GM21723 (cell line): ENCODE data around the gene SEMA3B.
"Not testable (repeated sequence)": the region's sequence is repeated elsewhere in the genome, so short reads cannot be mapped to it uniquely, and the experiment has no call there.

ENCODE experiments used
- ATAC-seq: cut with Tn5 transposase; IDR thresholded peaks from one replicate; pipeline ENCODE4 v1.9.1; 2021; ENCODE audit warnings: mild to moderate bottlenecking, moderate library complexity; ENCODE audit not compliant: unreplicated experiment

Gene SEMA3B

DNA sequence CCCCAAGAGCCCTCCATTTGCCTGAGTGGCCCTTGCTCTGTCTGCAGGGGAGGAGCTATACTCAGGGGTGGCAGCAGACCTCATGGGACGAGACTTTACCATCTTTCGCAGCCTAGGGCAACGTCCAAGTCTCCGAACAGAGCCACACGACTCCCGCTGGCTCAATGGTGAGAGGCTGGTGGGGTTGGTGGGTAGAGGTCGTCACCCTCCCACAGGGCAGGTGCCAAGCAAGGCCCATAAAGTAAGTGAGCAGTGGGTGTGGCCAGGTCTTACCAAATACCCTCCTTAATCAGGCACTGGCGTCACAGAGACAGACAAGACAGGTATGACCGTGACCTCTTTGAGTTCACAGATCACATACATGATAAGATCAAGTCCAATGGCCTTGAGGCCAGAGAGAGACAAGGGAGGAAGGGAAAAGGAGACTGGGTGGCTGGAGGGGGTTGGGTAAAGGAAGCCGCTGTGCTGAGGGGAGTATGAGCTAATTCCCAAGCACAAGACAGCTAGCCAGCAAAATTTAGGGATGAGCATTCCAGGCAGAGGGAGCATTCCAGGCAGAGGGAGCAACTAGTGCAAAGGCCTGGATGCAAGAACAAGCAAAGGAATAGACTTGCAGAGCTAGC is 2.5 kb downstream of the SEMA3B start:
- ATAC-seq: no peak

DNA sequence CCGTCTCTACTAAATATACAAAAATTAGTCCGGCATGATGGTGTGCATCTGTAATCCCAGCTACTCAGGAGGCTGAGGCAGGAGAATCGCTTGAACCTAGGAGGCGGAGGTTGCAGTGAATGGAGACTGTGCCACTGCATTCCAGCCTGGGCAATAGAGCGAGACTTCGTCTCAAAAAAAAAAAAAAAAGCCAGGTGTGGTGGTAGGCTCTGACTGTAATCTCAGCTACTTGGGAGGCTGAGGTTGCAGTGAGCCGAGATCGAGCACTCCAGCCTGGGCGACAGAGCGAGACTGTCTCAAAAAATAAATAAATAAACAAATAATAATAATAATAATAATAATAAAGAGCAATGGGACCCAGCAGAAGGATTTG is 3.6 kb downstream of the SEMA3B start:
- not testable (repeated sequence) for ATAC-seq

DNA sequence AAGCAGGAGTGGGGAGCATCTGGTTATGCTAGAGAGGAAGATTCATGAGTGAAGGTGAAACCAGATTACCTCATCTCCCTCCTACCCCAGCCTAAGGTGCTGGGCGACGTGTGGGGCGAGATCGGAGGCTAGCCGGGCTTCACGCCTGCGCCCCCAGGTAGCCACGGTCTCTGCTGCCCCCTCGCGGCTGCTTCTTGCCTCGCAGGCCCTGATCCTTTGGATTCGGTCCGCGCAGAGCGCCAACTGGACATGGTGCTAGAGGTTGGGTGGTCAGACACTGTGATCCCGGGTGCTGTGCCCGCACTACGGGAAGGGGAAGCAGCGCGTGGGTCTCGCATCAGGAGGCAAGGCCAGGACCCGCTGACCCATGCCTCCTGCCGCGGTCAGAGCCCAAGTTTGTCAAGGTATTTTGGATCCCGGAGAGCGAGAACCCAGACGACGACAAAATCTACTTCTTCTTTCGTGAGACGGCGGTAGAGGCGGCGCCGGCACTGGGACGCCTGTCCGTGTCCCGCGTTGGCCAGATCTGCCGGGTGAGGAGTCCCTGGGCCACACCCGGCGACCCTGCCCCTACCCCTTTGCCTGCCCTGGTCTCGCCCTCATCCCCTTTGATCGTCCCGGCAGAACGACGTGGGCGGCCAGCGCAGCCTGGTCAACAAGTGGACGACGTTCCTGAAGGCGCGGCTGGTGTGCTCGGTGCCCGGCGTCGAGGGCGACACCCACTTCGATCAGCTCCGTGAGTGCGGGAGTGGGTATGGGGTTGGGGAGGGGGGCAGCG is 4.2 kb downstream of the SEMA3B start:
- ATAC-seq: peak; percentile 88

DNA sequence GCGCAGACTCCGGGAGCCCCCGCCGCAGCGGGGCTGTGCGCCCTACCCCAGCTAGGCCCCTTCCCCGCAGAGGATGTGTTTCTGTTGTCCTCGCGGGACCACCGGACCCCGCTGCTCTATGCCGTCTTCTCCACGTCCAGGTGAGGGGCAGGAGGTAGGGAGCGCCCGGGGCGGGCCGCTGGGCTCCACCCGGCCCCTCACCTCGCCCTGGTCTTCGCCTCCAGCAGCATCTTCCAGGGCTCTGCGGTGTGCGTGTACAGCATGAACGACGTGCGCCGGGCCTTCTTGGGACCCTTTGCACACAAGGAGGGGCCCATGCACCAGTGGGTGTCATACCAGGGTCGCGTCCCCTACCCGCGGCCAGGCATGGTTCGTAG is 4.7 kb downstream of the SEMA3B start:
- ATAC-seq: no peak

DNA sequence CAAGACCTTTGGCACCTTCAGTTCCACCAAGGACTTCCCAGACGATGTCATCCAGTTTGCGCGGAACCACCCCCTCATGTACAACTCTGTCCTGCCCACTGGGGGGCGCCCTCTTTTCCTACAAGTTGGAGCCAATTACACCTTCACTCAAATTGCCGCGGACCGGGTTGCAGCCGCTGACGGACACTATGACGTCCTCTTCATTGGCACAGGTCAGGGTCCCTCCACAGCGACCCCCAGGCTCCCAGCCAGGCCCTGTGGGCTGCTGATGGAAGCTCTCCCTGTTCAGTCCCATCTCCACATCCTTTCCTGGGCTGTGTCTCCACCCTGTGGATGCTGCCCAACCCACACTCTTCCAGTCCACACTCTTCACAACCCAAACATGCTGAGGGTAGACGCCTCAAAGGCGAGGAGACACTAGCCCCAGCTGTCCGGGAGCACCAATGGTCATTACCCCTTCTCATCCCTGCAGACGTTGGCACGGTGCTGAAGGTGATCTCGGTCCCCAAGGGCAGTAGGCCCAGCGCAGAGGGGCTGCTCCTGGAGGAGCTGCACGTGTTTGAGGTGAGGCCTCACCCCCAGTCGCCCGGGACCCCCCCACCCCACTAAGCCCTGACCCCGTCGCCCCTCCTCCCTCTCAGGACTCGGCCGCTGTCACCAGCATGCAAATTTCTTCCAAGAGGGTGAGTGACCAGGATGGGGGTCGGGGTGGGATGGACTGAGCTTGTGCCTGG is 5.6 kb downstream of the SEMA3B start:
- ATAC-seq: no peak

DNA sequence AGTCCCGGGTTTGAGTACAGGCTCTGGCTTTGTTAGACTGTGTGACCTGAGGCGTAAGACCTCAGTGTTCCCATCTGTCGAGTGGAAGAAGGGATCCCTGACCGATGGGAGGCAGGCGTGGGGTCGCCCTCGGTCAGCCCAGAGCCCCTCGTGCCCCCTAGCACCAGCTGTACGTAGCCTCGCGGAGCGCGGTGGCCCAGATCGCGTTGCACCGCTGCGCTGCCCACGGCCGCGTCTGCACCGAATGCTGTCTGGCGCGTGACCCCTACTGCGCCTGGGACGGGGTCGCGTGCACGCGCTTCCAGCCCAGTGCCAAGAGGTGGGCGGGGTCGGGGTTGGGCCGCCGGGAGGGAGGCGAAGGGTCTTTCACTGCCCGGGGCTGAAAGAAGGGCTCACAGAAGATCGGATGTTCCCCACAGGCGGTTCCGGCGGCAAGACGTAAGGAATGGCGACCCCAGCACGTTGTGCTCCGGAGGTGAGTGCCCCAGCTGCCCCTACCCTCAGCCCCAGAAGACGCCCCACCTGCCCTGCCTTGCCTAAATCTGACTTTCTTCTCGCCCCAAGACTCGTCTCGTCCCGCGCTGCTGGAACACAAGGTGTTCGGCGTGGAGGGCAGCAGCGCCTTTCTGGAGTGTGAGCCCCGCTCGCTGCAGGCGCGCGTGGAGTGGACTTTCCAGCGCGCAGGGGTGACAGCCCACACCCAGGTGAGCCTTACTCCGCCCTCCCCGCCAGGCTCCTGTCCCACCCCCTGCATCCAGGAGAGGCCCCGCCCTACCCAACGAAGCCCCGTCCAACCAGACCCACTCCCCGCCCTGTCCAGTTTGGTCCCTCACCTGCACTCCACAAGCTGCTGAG is 6.4 kb downstream of the SEMA3B start:
- ATAC-seq: no peak

DNA sequence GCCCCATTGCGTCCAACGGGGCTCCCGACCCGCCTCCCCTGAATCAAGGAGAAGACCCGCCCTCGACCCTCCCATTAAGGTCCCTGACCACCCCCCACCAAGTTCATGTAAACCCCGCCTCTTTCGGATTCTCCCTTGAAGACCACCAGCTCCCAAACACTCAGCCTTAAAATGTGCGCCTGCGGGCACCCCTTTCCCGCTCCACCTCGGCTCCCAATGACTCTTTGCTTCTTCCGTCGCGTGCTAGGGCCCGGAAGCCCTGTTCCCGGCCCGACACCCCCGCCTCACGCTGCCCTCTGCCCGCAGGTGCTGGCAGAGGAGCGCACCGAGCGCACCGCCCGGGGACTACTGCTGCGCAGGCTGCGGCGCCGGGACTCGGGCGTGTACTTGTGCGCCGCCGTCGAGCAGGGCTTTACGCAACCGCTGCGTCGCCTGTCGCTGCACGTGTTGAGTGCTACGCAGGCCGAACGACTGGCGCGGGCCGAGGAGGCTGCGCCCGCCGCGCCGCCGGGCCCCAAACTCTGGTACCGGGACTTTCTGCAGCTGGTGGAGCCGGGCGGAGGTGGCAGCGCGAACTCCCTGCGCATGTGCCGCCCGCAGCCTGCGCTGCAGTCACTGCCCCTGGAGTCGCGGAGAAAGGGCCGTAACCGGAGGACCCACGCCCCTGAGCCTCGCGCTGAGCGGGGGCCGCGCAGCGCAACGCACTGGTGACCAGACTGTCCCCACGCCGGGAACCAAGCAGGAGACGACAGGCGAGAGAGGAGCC is 7.2 kb downstream of the SEMA3B start:
- ATAC-seq: no peak

DNA sequence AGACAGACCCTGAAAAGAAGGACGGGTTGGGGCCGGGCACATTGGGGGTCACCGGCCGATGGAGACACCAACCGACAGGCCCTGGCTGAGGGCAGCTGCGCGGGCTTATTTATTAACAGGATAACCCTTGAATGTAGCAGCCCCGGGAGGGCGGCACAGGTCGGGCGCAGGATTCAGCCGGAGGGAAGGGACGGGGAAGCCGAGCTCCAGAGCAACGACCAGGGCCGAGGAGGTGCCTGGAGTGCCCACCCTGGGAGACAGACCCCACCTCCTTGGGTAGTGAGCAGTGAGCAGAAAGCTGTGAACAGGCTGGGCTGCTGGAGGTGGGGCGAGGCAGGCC is 7.8 kb downstream of the SEMA3B start:
- ATAC-seq: no peak

DNA sequence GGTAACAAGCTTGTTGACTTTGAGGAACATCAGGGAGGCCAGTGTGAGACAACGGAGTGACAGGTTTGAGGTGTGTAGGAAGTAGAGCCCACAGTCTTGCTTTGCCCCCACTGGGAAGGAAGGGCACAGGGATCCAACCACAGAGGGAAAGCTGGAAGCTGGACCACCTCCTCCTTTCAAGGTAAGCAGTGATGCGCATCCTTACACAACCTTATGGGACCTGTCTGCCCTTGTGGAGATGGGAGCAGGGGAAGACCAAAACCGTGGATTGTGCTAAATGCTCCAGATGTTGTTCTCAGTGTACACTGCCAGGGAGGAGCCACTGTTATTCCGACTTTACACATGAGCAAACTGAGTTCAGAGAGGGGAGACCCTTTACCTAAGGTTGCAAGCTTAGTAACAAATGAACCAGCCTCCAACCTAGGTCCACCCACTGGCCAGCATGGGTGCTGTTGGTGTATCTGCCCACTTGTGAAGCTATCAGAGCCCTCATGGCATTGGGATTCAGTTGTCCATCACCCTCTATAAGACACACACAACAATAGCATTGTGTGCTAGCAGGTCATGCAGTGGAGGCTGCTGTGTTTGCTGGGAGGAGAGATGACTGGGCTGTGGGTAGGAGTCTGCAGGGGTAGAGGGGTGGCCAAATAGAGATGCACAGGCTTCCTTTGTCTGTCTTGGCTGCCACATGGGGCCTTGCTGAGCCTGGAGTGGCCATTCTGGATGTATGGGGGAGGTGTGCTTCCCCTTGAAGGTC is 9.4 kb downstream of the SEMA3B start:
- ATAC-seq: no peak

DNA sequence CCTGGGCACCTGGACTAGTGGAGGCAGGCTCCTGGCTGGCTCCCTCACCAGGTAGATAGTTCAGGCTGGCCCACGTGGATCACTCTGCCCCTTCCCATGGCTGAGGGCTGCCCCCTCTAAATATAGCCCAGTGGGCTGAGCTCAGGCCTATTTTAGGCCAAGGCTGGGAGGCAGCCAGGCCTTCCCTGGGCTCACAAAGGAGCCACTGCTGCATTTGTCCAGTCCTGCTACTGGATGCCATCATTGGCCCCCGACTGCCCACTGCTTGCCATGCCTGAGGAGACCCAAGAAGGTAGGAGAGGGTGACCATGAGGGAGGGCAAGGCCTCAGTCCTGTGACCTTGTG is 9.9 kb downstream of the SEMA3B start, which contains the start of gene LSMEM2:
TSS of gene LSMEM2 (plus strand) at position 208 of the 345 bp plus-strand sequence. CDS start at position 235, 27 bp downstream.
- no peak for ATAC-seq

DNA sequence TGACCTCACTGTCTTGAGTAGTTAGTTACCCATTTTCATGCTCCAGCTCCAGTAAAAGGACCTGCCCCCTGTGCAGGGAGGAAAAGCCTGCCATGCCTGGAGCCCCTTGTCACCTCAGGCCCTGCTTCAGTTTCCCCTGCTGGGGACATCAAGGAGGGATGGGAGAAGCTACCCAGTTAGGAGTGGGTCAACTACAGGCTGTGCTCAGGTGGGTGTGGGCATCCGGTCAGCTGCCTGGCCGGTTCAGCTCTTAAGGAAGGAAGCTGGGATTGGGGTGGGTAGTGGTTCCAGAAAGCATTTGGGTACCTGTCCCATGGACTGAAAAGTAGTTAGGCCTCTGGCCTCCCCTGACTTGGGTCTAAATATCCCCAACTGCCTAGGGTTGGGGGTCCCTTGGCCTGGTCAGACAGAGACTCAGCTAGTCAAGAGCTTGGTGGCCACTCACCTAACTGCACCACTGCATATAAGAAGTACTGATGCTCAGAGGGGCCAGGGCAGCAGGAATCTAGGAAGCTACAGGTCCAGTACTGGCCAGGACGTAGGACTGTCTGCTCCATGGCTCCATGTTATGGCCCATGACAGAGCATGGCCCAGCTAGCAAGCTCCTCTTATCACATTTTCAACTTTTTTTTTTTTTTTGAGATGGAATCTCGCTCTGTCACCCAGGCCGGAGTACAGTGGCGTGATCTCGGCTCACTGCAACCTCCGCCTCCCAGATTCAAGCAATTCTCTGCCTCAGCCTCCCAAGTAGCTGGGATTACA is 10.5 kb downstream of the SEMA3B start:
- ATAC-seq: no peak

DNA sequence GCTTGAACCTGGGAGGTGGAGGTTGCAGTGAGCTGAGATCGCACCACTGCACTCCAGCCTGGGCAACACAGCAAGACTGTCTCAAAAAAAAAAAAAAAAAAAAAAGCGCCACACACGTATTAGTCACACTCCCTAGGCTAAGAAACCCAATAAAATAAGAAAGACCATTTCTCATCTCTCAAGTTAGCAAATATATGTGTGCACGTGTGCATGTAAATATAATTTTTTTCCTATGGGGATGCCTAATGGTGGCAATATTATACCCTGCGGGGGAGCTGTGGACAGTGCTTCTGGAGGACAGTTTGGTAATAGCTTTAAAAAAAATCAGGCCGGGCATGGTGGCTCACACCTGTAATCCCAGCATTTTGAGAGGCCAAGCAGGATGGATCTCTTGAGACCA is 15.2 kb downstream of the SEMA3B start:
- ATAC-seq: not testable (repeated sequence)

DNA sequence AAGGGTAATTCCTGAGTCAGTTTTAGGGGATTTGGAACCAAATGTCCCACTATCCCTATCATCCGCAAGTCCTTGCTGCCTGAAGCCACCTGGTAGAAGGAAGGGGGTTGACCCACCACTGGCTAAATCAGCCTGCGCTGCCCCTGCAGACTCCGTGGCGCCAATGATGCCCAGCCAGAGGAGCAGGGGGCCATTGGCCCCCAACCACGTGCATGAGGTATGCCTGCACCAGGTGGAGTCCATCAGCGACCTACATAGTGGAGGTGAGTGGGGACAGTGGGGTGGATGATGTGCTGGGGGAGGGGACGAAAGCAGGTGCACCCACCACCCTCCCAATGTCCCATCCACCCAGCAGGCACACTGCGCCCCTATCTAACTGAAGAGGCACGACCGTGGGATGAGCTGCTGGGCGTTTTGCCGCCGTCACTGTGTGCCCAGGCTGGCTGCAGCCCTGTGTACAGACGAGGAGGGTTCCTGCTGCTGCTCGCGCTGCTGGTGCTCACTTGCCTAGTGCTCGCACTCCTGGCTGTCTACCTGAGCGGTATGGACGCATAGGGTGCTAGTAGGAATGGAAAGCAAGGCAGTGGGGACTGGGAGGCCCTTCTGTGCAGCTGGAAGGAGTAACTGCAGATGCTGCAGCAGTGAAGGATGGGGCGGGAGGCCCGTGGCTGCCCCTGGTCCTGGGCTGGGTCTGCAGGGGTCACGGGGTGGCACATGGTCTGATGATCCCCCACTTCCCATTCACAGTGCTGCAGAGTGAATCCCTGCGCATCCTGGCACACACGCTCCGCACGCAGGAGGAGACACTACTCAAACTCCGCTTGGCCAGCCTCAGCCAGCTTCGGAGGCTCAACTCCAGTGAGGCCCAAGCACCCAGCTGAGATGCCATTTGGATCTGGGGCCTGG is 17.6 kb downstream of the SEMA3B start:
- ATAC-seq: no peak

DNA sequence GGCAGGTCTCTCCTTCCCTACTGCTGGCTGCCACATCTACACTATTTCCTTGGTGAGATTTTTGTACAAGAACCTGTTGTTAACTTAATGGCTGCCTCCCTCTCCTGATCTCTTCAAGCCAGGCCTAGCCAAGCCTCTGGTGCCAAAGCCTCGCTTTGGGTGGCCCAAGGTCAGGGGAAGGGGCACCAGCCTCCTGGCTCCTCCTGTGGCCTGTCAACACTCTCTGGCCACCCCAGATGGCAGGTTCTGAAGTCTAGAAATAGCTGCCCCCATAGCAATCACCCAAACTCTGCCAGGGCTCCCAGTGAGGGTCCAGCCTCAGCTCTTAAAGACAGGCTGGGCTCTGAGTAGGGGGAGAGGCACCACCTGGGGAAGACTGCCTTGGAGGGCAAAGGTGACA is 18.3 kb downstream of the SEMA3B start:
- ATAC-seq: no peak

DNA sequence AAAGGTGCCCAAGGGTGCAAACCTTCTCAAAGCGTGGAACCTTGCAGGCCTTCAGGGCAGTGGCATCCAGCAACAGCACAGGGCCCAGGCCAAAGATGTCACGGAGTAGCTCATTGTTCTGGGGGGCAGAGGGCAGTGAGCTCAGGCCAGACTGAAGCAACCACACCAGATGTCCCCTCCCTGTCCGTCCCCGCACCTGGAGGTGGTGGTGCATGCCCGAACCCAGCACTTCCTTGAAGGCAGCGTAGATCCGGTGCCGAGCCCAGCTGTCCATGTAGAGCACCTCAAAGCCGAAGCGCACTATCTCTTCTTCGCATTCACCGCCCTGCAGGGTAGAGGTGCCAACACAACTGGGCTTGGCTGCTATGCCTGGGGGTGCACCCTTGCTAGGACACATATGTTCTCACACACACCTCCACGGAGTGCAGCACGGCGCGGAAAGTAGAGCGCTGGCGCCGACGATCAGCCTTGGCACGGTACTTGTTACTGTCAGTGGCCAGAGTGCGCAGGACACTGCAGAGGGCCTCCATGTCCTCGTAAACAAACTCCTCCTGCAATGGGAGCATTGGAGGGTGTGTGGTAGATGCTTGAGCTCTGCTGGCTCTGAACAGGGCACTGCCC is 19.6 kb downstream of the SEMA3B start:
- no peak for ATAC-seq

DNA sequence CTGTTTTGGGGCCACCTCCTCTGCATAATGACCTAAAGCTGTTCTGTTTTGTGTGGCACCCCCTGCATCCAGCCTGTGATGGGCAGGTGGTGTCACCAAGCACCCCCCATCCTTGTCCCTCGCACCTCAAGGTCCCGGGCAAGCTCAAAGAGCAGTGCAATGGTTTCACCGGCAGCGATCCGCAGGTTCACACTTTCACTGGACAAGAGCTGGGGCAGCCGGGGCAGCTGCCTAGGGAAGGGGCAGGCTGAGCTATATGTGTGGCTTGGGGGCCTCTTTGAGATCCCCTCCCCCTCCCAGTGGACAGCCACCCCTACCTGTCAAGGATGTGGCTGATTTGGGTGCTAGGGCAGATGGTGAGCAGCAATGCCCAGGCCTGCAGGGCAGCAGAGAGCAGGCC is 20.2 kb downstream of the SEMA3B start:
- no peak for ATAC-seq

DNA sequence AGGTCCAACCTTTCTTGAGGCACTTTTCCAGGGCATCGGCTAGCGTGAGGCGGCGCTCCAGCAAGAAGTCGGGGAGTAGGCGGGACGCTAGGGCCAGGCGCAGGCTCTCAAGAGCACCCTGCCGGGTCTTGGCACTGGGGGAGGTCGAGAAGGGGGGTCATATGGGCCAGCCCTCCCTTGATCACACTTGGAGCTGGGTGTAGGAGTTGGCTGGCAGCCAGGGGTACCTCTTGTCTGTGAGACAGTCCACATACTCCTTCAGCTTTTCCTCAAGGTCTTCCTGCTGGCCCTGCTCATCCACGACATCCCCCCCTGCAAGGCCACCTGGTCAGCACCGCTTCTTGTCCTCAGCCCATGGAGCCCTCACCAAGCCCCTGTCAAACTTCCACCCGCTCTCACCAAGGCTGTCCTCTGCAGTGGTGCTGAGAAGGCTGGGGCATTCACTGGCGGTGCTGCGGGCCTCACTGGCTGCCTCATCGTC is 21.3 kb downstream of the SEMA3B start:
- ATAC-seq: no peak
